ENCODE measurements around the gene PRPF40A.
"Not testable (repeated sequence)": the region's sequence is repeated elsewhere in the genome, so short reads cannot be mapped to it uniquely, and the experiment has no call there.

Gene PRPF40A

GRCh38 chr2:152738438-152738837 lies 21.2 kb upstream of the PRPF40A start:
- H4K20me1 ChIP-seq (ENCODE audit: insufficient read depth, low read length, poor library complexity, severe bottlenecking) = peaks cover 18% of the 10 kb centered on the region
- H3K9ac ChIP-seq (ENCODE audit: low read depth, low read length, poor library complexity, severe bottlenecking) = no peak overlapping the region
- H2AFZ ChIP-seq (ENCODE audit: low read length) = no peak overlapping the region
- no peak overlapping the region for H3K4me2 ChIP-seq (ENCODE audit: low read depth, low read length, poor library complexity, severe bottlenecking)
- H3F3A ChIP-seq (ENCODE audit: low read depth) = no peaks in the 10 kb centered on the region
- H3K4me1 ChIP-seq (ENCODE audit: insufficient read depth, low read length, poor library complexity, severe bottlenecking) = no peaks in the 10 kb centered on the region
- TF ChIP-seq EZH2phosphoT487 (IDR thresholded peaks at IDR 0.05; ENCODE audit: borderline replicate concordance) (no peak), CTCF (conservative IDR thresholded peaks at IDR 0.05; ENCODE audit: low read length) (no peak)
- no peaks in the 10 kb centered on the region for H3K79me2 ChIP-seq (ENCODE audit: insufficient read depth, low read length)
- no peaks in the 10 kb centered on the region for H3K9me2 ChIP-seq (replicated peaks; ENCODE audit: low read depth, low read length)
- no peaks in the 10 kb centered on the region for H3K27me3 ChIP-seq (ENCODE audit: insufficient read depth, low read length, poor library complexity, severe bottlenecking)
- peaks cover 55% of the 10 kb centered on the region; the same call in 1 of the 2 replicates for H3K36me3 ChIP-seq (ENCODE audit: insufficient read depth, low read length)
- no peak overlapping the region for H3K4me3 ChIP-seq (ENCODE audit: low read length, poor library complexity, severe bottlenecking)
- H3K9me3 ChIP-seq (ENCODE audit: insufficient read depth, low read depth, low read length) = no peaks in the 10 kb centered on the region

GRCh38 chr2:152737509-152737908 lies 20.2 kb upstream of the PRPF40A start:
- H3K9me3 ChIP-seq (ENCODE audit: insufficient read depth, low read depth, low read length); H3K4me3 ChIP-seq (ENCODE audit: low read length, poor library complexity, severe bottlenecking); H3K4me1 ChIP-seq (ENCODE audit: insufficient read depth, low read length, poor library complexity, severe bottlenecking); H3K9ac ChIP-seq (ENCODE audit: low read depth, low read length, poor library complexity, severe bottlenecking); H3K79me2 ChIP-seq (ENCODE audit: insufficient read depth, low read length); H3K27me3 ChIP-seq (ENCODE audit: insufficient read depth, low read length, poor library complexity, severe bottlenecking); H2AFZ ChIP-seq (ENCODE audit: low read length); H3K9me2 ChIP-seq (replicated peaks; ENCODE audit: low read depth, low read length); H3F3A ChIP-seq (ENCODE audit: low read depth); H3K4me2 ChIP-seq (ENCODE audit: low read depth, low read length, poor library complexity, severe bottlenecking): not testable (repeated sequence)
- H3K36me3 ChIP-seq (ENCODE audit: insufficient read depth, low read length) = peaks cover 56% of the 10 kb centered on the region; the same call in 1 of the 2 replicates
- peaks cover 19% of the 10 kb centered on the region for H4K20me1 ChIP-seq (ENCODE audit: insufficient read depth, low read length, poor library complexity, severe bottlenecking)

- H2AFZ ChIP-seq (ENCODE audit: low read length) = no peak overlapping the region
- H3K27me3 ChIP-seq (ENCODE audit: insufficient read depth, low read length, poor library complexity, severe bottlenecking) = no peaks in the 10 kb centered on the region
- peaks cover 45% of the 10 kb centered on the region for H4K20me1 ChIP-seq (ENCODE audit: insufficient read depth, low read length, poor library complexity, severe bottlenecking)
- H3K9me3 ChIP-seq (ENCODE audit: insufficient read depth, low read depth, low read length) = no peaks in the 10 kb centered on the region
- peak overlapping the region; percentile 34 for H3K4me3 ChIP-seq (ENCODE audit: low read length, poor library complexity, severe bottlenecking)
- peak overlapping the region; percentile 62 for H3K4me2 ChIP-seq (ENCODE audit: low read depth, low read length, poor library complexity, severe bottlenecking)
- H3K9ac ChIP-seq (ENCODE audit: low read depth, low read length, poor library complexity, severe bottlenecking) = no peak overlapping the region
- peaks cover 14% of the 10 kb centered on the region; the same call in 1 of the 2 replicates for H3K36me3 ChIP-seq (ENCODE audit: insufficient read depth, low read length)
- peaks cover 15% of the 10 kb centered on the region for H3K4me1 ChIP-seq (ENCODE audit: insufficient read depth, low read length, poor library complexity, severe bottlenecking)
- H3K9me2 ChIP-seq (replicated peaks; ENCODE audit: low read depth, low read length) = no peaks in the 10 kb centered on the region
- TF ChIP-seq EZH2phosphoT487 (IDR thresholded peaks at IDR 0.05; ENCODE audit: borderline replicate concordance) = no peak
- TF ChIP-seq CTCF (conservative IDR thresholded peaks at IDR 0.05; ENCODE audit: low read length) = no peak
- no peaks in the 10 kb centered on the region; the same call in 1 of the 2 replicates for H3F3A ChIP-seq (ENCODE audit: low read depth)
- H3K79me2 ChIP-seq (ENCODE audit: insufficient read depth, low read length) = peaks cover 49% of the 10 kb centered on the region
Observed at GRCh38 chr2:152730591-152731333, 13.5 kb upstream of the PRPF40A start.

GRCh38 chr2:152729844-152730243 lies 12.6 kb upstream of the PRPF40A start:
- Histone ChIP-seq H4K20me1 (ENCODE audit: insufficient read depth, low read length, poor library complexity, severe bottlenecking) (peaks cover 47% of the 10 kb centered on the region), H3K79me2 (ENCODE audit: insufficient read depth, low read length) (peaks cover 58% of the 10 kb centered on the region), H3F3A (ENCODE audit: low read depth) (no peaks in the 10 kb centered on the region; the same call in 1 of the 2 replicates), H3K27me3 (ENCODE audit: insufficient read depth, low read length, poor library complexity, severe bottlenecking) (no peaks in the 10 kb centered on the region), H3K4me1 (ENCODE audit: insufficient read depth, low read length, poor library complexity, severe bottlenecking) (peaks cover 18% of the 10 kb centered on the region), H3K4me2 (ENCODE audit: low read depth, low read length, poor library complexity, severe bottlenecking) (peak overlapping the region; percentile 62), H3K9me3 (ENCODE audit: insufficient read depth, low read depth, low read length) (no peaks in the 10 kb centered on the region), H3K9ac (ENCODE audit: low read depth, low read length, poor library complexity, severe bottlenecking) (no peak overlapping the region), H3K36me3 (ENCODE audit: insufficient read depth, low read length) (peaks cover 5% of the 10 kb centered on the region; the same call in 1 of the 2 replicates), H2AFZ (ENCODE audit: low read length) (no peak overlapping the region), H3K4me3 (ENCODE audit: low read length, poor library complexity, severe bottlenecking) (no peak overlapping the region), H3K9me2 (replicated peaks; ENCODE audit: low read depth, low read length) (no peaks in the 10 kb centered on the region)
- TF ChIP-seq EZH2phosphoT487 (IDR thresholded peaks at IDR 0.05; ENCODE audit: borderline replicate concordance) (no peak), CTCF (conservative IDR thresholded peaks at IDR 0.05; ENCODE audit: low read length) (no peak)

Measured in Loucy (cell line).